ENCODE measurements around the gene EXD3. TPM values are rescaled to one million over a fixed set of nuclear protein-coding genes. Genes with fewer than 3 reads are reported as not detected.

The EXD3 gene
- total and polyA plus RNA-seq, 2 of the 13 experiments (the other 11 are each of a cell fraction or from before 2014, with no cell fraction given), result 2.7 to 4.8 TPM

- TF ChIP-seq ZNF407 (CRISPR knock-in tag; IDR thresholded peaks at IDR 0.05; ENCODE audit: not compliant biosample characterization) (no peak), GTF2F1 (IDR thresholded peaks at IDR 0.05; ENCODE audit: low read length) (no peak), ZNF891 (CRISPR knock-in tag; IDR thresholded peaks at IDR 0.05) (no peak), ZNF20 (CRISPR knock-in tag; IDR thresholded peaks at IDR 0.05) (no peak), SYNCRIP (IDR thresholded peaks at IDR 0.05; ENCODE audit: insufficient read depth, low read depth, low read length) (no peak), TP53 (CRISPR knock-in tag; conservative IDR thresholded peaks at IDR 0.05) (no peak), NRL (CRISPR knock-in tag; IDR thresholded peaks at IDR 0.05; ENCODE audit: borderline replicate concordance) (no peak), MTERF4 (CRISPR knock-in tag; IDR thresholded peaks at IDR 0.05) (no peak), ZNF616 (CRISPR knock-in tag; IDR thresholded peaks at IDR 0.05; ENCODE audit: low read depth) (no peak), NFYB (CRISPR knock-in tag; IDR thresholded peaks at IDR 0.05) (peak; percentile 69), PREB (CRISPR knock-in tag; IDR thresholded peaks at IDR 0.05) (no peak), CREB1 (IDR thresholded peaks at IDR 0.05) (no peak), CREB1 (CRISPR knock-in tag; IDR thresholded peaks at IDR 0.05) (peak; percentile 39; the same call in 1 of the 2 replicates), ZNF839 (CRISPR knock-in tag; IDR thresholded peaks at IDR 0.05; ENCODE audit: borderline replicate concordance) (no peak), HOXA7 (CRISPR knock-in tag; IDR thresholded peaks at IDR 0.05) (no peak)
Measured at GRCh38 chr9:137307255-137308056, 115.5 kb downstream of the EXD3 start (continued).
